Brain microvascular endothelial cell (primary cell): ENCODE data around the gene DLGAP1.
A peak's percentile ranks its signal among the peaks of the same experiment; 100 is the strongest.

Experiments used
- DNase-seq: peaks from one replicate; pipeline ENCODE4 v3.0.0-alpha.2; 2020
- H3K27ac ChIP-seq: fragments of 250-450 bp; sonication (Bioruptor Pico); 2 replicates; pipeline ENCODE4 v1.5.1; 2020; ENCODE audit warnings: mild to moderate bottlenecking, moderate library complexity
- H3K27me3 ChIP-seq: fragments of 250-450 bp; sonication (Bioruptor Pico); replicated peaks from 2 replicates; pipeline ENCODE4 v1.5.1; 2020; ENCODE audit warnings: mild to moderate bottlenecking
- H3K36me3 ChIP-seq: fragments of 250-450 bp; sonication (Bioruptor Pico); replicated peaks from 2 replicates; pipeline ENCODE4 v1.5.1; 2020; ENCODE audit warnings: mild to moderate bottlenecking
- H3K4me3 ChIP-seq: 2 replicates; pipeline ENCODE4 v1.5.1; 2011; ENCODE audit warnings: low read depth, mild to moderate bottlenecking, control low read depth, low read length, moderate library complexity
- CTCF ChIP-seq: IDR thresholded peaks from 2 replicates; pipeline ENCODE4 v1.5.1; 2011; ENCODE audit warnings: low read depth, mild to moderate bottlenecking, moderate library complexity, low read length, control low read depth, inconsistent platforms; ENCODE audit errors: missing control alignments
- in situ Hi-C: cut with HindIII; loops from 2 replicates; pipeline ENCODE4 v1.10.0; 2017; ENCODE audit warnings: low sequenced_read_pairs, low pct_ligation_motif_present

DLGAP1 gene

GRCh38 chr18:4450065-4450658, 4.9 kb downstream of the DLGAP1 start:
- in situ Hi-C loops: no loop called here
- no peak for TF ChIP-seq CTCF

GRCh38 chr18:4445902-4446301, 9.2 kb downstream of the DLGAP1 start:
- no peaks in the 10 kb centered on the region for H3K36me3 ChIP-seq
- H3K4me3 ChIP-seq: no peak overlapping the region
- DNase-seq: no peak
- in situ Hi-C loops: no loop called here
- no peaks in the 10 kb centered on the region for H3K27me3 ChIP-seq
- no peak overlapping the region for H3K27ac ChIP-seq
- TF ChIP-seq CTCF: no peak

More at GRCh38 chr18:4450065-4450658, 4.9 kb downstream of the DLGAP1 start:
- no peak overlapping the region for H3K27ac ChIP-seq
- no peak for DNase-seq
- peaks cover 17% of the 10 kb centered on the region for H3K27me3 ChIP-seq
- no peak overlapping the region for H3K4me3 ChIP-seq
- no peaks in the 10 kb centered on the region for H3K36me3 ChIP-seq

- in situ Hi-C loops: no loop called here
- no peak for DNase-seq
- H3K36me3 ChIP-seq: no peaks in the 10 kb centered on the region
- no peaks in the 10 kb centered on the region for H3K27me3 ChIP-seq
- no peak for TF ChIP-seq CTCF
- no peak overlapping the region for H3K27ac ChIP-seq
- no peak overlapping the region for H3K4me3 ChIP-seq
These were observed 10.8 kb downstream of the DLGAP1 start for GRCh38 chr18:4444306-4444705.

- Histone ChIP-seq H3K27me3 (no peaks in the 10 kb centered on the region), H3K27ac (no peak overlapping the region), H3K36me3 (no peaks in the 10 kb centered on the region), H3K4me3 (no peak overlapping the region)
- in situ Hi-C loops: no loop called here
- no peak for DNase-seq
- no peak for TF ChIP-seq CTCF
These were observed 14.0 kb downstream of the DLGAP1 start for GRCh38 chr18:4441098-4441497.

- in situ Hi-C loops: no loop called here
- no peak overlapping the region for H3K27ac ChIP-seq
- H3K27me3 ChIP-seq: no peaks in the 10 kb centered on the region
- no peak overlapping the region for H3K4me3 ChIP-seq
- H3K36me3 ChIP-seq: no peaks in the 10 kb centered on the region
- DNase-seq: no peak
- no peak for TF ChIP-seq CTCF
These were observed 16.2 kb downstream of the DLGAP1 start for GRCh38 chr18:4438938-4439337.

- H3K4me3 ChIP-seq: no peak overlapping the region
- no peaks in the 10 kb centered on the region for H3K27me3 ChIP-seq
- H3K27ac ChIP-seq: no peak overlapping the region
- TF ChIP-seq CTCF: no peak
- peak; percentile 20 for DNase-seq
- in situ Hi-C loops: no loop called here
- H3K36me3 ChIP-seq: no peaks in the 10 kb centered on the region
These were observed 21.4 kb downstream of the DLGAP1 start for GRCh38 chr18:4433717-4434116.
